Measurements from ENCODE around the gene ZNF662.

The ZNF662 gene

DNA sequence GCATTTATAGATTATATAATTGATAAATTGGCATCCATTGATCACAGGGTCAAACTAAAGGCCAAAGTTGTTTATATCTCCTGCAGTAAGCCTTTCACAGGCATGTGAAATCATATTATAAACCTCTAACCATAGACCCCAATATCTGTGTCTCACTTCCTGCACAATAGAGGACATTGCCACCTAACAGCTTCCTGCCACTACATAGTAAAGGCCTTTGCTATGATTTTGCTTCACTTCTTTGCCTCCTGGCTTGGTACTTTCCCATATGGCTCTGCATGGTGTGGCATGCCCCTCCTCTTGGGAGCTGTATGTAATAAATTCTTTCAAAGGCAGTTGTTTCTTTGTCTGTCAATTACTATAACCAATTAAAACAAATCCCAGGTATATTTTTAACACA, 20.4 kb downstream of the ZNF662 start:
- TF ChIP-seq, protein P1, sequence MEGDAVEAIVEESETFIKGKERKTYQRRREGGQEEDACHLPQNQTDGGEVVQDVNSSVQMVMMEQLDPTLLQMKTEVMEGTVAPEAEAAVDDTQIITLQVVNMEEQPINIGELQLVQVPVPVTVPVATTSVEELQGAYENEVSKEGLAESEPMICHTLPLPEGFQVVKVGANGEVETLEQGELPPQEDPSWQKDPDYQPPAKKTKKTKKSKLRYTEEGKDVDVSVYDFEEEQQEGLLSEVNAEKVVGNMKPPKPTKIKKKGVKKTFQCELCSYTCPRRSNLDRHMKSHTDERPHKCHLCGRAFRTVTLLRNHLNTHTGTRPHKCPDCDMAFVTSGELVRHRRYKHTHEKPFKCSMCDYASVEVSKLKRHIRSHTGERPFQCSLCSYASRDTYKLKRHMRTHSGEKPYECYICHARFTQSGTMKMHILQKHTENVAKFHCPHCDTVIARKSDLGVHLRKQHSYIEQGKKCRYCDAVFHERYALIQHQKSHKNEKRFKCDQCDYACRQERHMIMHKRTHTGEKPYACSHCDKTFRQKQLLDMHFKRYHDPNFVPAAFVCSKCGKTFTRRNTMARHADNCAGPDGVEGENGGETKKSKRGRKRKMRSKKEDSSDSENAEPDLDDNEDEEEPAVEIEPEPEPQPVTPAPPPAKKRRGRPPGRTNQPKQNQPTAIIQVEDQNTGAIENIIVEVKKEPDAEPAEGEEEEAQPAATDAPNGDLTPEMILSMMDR (IDR thresholded peaks at IDR 0.05): no peak
- no peaks in the 10 kb centered on the region for H3K4me1 ChIP-seq (ENCODE audit: control insufficient read depth in 1 of 2, insufficient read depth in 1 of 2, low read depth in 1 of 2, low read length in 1 of 2)
- H3K27ac ChIP-seq: no peak overlapping the region
- H3K9me3 ChIP-seq: no peaks in the 10 kb centered on the region
- no peaks in the 10 kb centered on the region for H3K36me3 ChIP-seq
- H3K4me3 ChIP-seq (ENCODE audit: low read depth in 1 of 2, low read length in 1 of 2): no peak overlapping the region
- no peaks in the 10 kb centered on the region for H3K27me3 ChIP-seq

- Histone ChIP-seq H3K9me3 (no peaks in the 10 kb centered on the region), H3K36me3 (no peaks in the 10 kb centered on the region), H3K4me1 (ENCODE audit: control insufficient read depth in 1 of 2, insufficient read depth in 1 of 2, low read depth in 1 of 2, low read length in 1 of 2) (no peaks in the 10 kb centered on the region), H3K27me3 (peaks cover 12% of the 10 kb centered on the region), H3K27ac (no peak overlapping the region), H3K4me3 (ENCODE audit: low read depth in 1 of 2, low read length in 1 of 2) (no peak overlapping the region)
- TF ChIP-seq, protein P1 (IDR thresholded peaks at IDR 0.05): no peak
Observed at GRCh38 chr3:42934111-42934510, 28.2 kb downstream of the ZNF662 start.

GRCh38 chr3:42934910-42935309, 29.0 kb downstream of the ZNF662 start:
- Histone ChIP-seq H3K4me3 (ENCODE audit: low read depth in 1 of 2, low read length in 1 of 2) (no peak overlapping the region), H3K27ac (no peak overlapping the region), H3K9me3 (no peaks in the 10 kb centered on the region), H3K4me1 (ENCODE audit: control insufficient read depth in 1 of 2, insufficient read depth in 1 of 2, low read depth in 1 of 2, low read length in 1 of 2) (no peaks in the 10 kb centered on the region), H3K27me3 (peaks cover 12% of the 10 kb centered on the region), H3K36me3 (no peaks in the 10 kb centered on the region)
- TF ChIP-seq, protein P1 (IDR thresholded peaks at IDR 0.05): no peak

- Histone ChIP-seq H3K36me3 (no peaks in the 10 kb centered on the region), H3K9me3 (no peaks in the 10 kb centered on the region), H3K27ac (no peak overlapping the region), H3K4me1 (ENCODE audit: control insufficient read depth in 1 of 2, insufficient read depth in 1 of 2, low read depth in 1 of 2, low read length in 1 of 2) (no peaks in the 10 kb centered on the region), H3K4me3 (ENCODE audit: low read depth in 1 of 2, low read length in 1 of 2) (no peak overlapping the region), H3K27me3 (peaks cover 12% of the 10 kb centered on the region)
- TF ChIP-seq, protein P1 (IDR thresholded peaks at IDR 0.05): no peak
Observed at GRCh38 chr3:42935472-42935871, 29.5 kb downstream of the ZNF662 start.

DNA sequence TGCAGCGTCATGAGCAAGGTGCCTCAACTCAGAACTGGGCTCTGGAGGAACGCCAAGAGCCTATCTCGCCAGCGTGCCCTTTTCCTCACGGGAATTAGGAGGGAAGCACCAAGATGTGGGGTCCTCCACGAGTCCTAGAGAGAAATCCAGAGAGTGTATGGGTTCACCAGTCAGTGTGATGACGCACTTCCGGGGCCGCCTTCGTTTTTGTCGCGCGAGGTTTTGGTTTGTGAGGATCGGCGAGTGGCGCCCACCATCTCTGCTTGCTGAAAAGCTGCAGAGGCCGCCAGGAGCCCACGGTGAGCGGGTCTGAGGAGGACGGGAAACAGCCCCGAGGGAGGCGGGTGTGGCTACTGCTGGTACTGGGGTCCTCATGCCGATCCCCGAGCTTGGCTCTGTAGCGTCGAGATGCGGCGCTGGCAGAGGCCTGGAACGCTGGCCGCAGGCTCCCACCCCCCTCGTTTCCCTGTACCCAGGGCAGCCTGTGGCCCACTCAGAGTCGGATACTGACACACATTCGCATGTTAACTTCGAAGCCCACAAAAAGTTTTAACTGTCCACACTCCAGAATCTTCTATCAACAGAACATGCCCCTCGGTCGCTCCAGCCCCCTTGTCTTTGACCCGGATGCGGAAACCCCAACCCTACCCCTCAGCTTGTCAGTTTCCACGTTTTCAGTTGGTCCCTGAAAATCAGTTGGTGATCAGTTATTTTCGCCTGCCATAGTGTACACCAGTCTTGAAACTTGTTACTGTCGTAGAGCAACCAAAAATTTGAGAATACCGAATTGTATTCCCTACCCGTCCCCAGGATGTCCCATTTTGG, 30.4 kb downstream of the ZNF662 start:
- H3K4me3 ChIP-seq (ENCODE audit: low read depth in 1 of 2, low read length in 1 of 2): no peak overlapping the region
- no peaks in the 10 kb centered on the region for H3K4me1 ChIP-seq (ENCODE audit: control insufficient read depth in 1 of 2, insufficient read depth in 1 of 2, low read depth in 1 of 2, low read length in 1 of 2)
- H3K36me3 ChIP-seq: no peaks in the 10 kb centered on the region
- TF ChIP-seq, protein P1 (IDR thresholded peaks at IDR 0.05): no peak
- no peak overlapping the region for H3K27ac ChIP-seq
- H3K9me3 ChIP-seq: no peaks in the 10 kb centered on the region
- peaks cover 12% of the 10 kb centered on the region for H3K27me3 ChIP-seq
